HG02852 (cell line): ENCODE measurements around the gene SCTR.

ENCODE experiments used
- ATAC-seq: cut with Tn5 transposase; IDR thresholded peaks from one replicate; pipeline ENCODE4 v1.9.1; 2021; ENCODE audit warnings: mild to moderate bottlenecking, moderate library complexity; ENCODE audit not compliant: unreplicated experiment

The SCTR gene

GRCh38 chr2:119525614-119526013 lies 1.3 kb upstream of the SCTR start:
- no peak for ATAC-seq

GRCh38 chr2:119523383-119523951 lies 816 bp downstream of the SCTR start:
- ATAC-seq: no peak

- ATAC-seq: no peak
Measured at GRCh38 chr2:119522671-119523070, 1.6 kb downstream of the SCTR start.

GRCh38 chr2:119521433-119522050 lies 2.7 kb downstream of the SCTR start:
- no peak for ATAC-seq

- no peak for ATAC-seq
Measured at GRCh38 chr2:119520696-119521432, 3.4 kb downstream of the SCTR start.

- ATAC-seq: no peak
Measured at GRCh38 chr2:119519057-119519408, 5.2 kb downstream of the SCTR start.

GRCh38 chr2:119518401-119519056 lies 5.8 kb downstream of the SCTR start:
- no peak for ATAC-seq

- ATAC-seq: peak; percentile 85
Measured at GRCh38 chr2:119517433-119517832, 6.8 kb downstream of the SCTR start.

GRCh38 chr2:119516121-119516520 lies 8.2 kb downstream of the SCTR start:
- ATAC-seq: no peak

GRCh38 chr2:119513832-119514231 lies 10.5 kb downstream of the SCTR start:
- no peak for ATAC-seq

GRCh38 chr2:119512946-119513345 lies 11.3 kb downstream of the SCTR start:
- no peak for ATAC-seq

GRCh38 chr2:119511989-119512388 lies 12.3 kb downstream of the SCTR start:
- ATAC-seq: no peak

- ATAC-seq: no peak
Measured at GRCh38 chr2:119508756-119509155, 15.5 kb downstream of the SCTR start.

- no peak for ATAC-seq
Measured at GRCh38 chr2:119496682-119497081, 27.6 kb downstream of the SCTR start.

GRCh38 chr2:119495948-119496347 lies 28.3 kb downstream of the SCTR start:
- ATAC-seq: no peak

GRCh38 chr2:119494163-119494790 lies 30.0 kb downstream of the SCTR start:
- ATAC-seq: no peak

- no peak for ATAC-seq
Measured at GRCh38 chr2:119491776-119492525, 32.3 kb downstream of the SCTR start.

- no peak for ATAC-seq
Measured at GRCh38 chr2:119490653-119491195, 33.6 kb downstream of the SCTR start.

- no peak for ATAC-seq
Measured at GRCh38 chr2:119490106-119490505, 34.2 kb downstream of the SCTR start.

- no peak for ATAC-seq
Measured at GRCh38 chr2:119489232-119489952, 34.9 kb downstream of the SCTR start.
